Non-pigmented ciliary epithelial cell (primary cell): ENCODE data around the gene PDZK1.
"Not testable (repeated sequence)": the region's sequence is repeated elsewhere in the genome, so short reads cannot be mapped to it uniquely, and the experiment has no call there.

Experiments used
- DNase-seq: peaks from one replicate; pipeline ENCODE4 v3.0.0-alpha.2; 2010; ENCODE audit warnings: low read depth

PDZK1 gene

GRCh38 chr1:145656245-145656943 is 50.8 kb downstream of the PDZK1 start:
- not testable (repeated sequence) for DNase-seq

- not testable (repeated sequence) for DNase-seq
Observed at GRCh38 chr1:145643990-145644389, 63.2 kb downstream of the PDZK1 start.

- DNase-seq = not testable (repeated sequence)
Observed at GRCh38 chr1:145641886-145642285, 65.3 kb downstream of the PDZK1 start.

DNA sequence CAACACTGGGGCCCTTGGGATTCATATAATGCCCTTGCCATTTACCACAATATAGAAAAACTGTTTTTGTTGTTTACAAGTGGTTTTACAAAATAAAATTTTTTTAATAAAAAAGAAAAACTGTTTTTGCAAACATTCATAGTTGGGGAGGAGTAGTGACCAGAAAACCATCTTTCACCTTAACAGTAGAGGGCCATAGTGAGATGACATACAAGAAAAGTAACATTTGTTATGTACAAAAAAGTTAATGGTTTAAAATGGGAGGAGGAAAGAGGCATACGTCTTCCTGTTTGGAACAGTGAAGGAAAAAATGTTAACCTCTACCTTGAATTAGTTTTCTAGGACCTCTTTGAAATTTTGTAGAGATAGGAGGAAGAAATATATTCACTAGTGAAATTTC is 70.9 kb downstream of the PDZK1 start:
- not testable (repeated sequence) for DNase-seq

DNA sequence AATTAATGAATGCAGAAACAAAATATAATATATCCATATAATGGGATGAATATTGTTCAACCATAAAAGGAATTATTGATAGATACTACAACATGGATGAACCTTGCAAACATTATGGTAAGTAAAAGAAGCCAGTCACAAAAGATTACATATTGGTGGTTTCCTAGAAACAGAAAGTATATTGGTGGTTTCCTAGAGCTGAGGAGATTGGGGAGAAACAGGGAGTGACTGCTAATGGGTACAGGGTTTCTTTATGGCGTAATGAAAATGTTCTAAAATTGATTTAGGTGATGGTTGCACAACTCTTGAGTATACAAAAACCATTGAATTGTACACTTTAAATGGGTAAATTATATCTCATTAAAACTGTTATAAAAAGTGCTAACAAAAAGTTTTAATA is 85.0 kb downstream of the PDZK1 start:
- DNase-seq = not testable (repeated sequence)
